Prostate gland (tissue), 2 donors: ENCODE data around the gene FARP2. TPM values are rescaled to one million over a fixed set of nuclear protein-coding genes. Genes with fewer than 3 reads are reported as not detected.
"Not testable (repeated sequence)": the region's sequence is repeated elsewhere in the genome, so short reads cannot be mapped to it uniquely, and the experiment has no call there.

Experiments
- DNase-seq: peaks from one replicate; pipeline ENCODE4 v3.0.0-alpha.2; 2019; ENCODE audit warnings: low spot score
- H3K27ac ChIP-seq, 2 donors: fragments of 200-600 bp; sonication (generic); 2 replicates each; pipeline ENCODE4 v1.5.1; 2017 to 2019
- H3K27me3 ChIP-seq: fragments of 200-600 bp; sonication (generic); replicated peaks from 2 replicates; pipeline ENCODE4 v1.5.1; 2019; ENCODE audit not compliant: insufficient read depth
- H3K36me3 ChIP-seq, 2 donors: fragments of 200-600 bp; sonication (generic); 1 replicate in 1 of 2; 2 replicates in 1 of 2; pipeline versions ENCODE4 v1.5.1 to v1.8.1; 2017 to 2019
- H3K4me1 ChIP-seq: fragments of 200-600 bp; sonication (generic); replicated peaks from 2 replicates; pipeline ENCODE4 v1.5.1; 2019
- H3K4me3 ChIP-seq, 2 donors: fragments of 200-600 bp; sonication (generic); 2 replicates each; pipeline ENCODE4 v1.5.1; 2017 to 2019
- H3K9me3 ChIP-seq: fragments of 200-600 bp; sonication (generic); 2 replicates; pipeline ENCODE4 v1.5.1; 2017
- CTCF ChIP-seq, 4 experiments: fragments of 200-600 bp in 2 of 4; fragments of 450-650 bp in 2 of 4; sonication (generic) in 2 of 4; IDR thresholded peaks; 1 replicate in 3 of 4; 2 replicates in 1 of 4; pipeline ENCODE4 v1.5.1; 2016 to 2019; ENCODE audit warnings: antibody characterized with exemption in 4 of 4, mild to moderate bottlenecking in 2 of 4, moderate library complexity in 2 of 4
- POLR2A ChIP-seq: fragments of 450-650 bp; IDR thresholded peaks from one replicate; pipeline ENCODE4 v1.6.1; 2016; ENCODE audit warnings: antibody characterized with exemption, mild to moderate bottlenecking
- POLR2AphosphoS5 ChIP-seq: sonication (generic); formaldehyde crosslinking; IDR thresholded peaks from one replicate; pipeline ENCODE4 v1.6.1; 2017; ENCODE audit warnings: antibody characterized with exemption
- WGBS: methylation state at CpG from one replicate; pipeline ENCODE4 v1.1.5; 2018; 5-methylcytosine and 5-hydroxymethylcytosine counted together
- intact Hi-C: fragments of 100-400 bp; cut with DNase I; formaldehyde crosslinking; loops from one replicate; pipeline ENCODE4 v1.14.2; 2022
- total RNA-seq, 2 donors: library from RNA; depleted of rRNA; stranded (reverse); fragments of >200 nt; gene quantifications; one replicate each; pipeline ENCODE4 v1.1.0, GENCODE V29; 2016

Gene FARP2
- total RNA-seq, 2 donors from 2014 or later, result 32.4 to 35.9 TPM

GRCh38 chr2:241399941-241400922, 44.1 kb downstream of the FARP2 start:
- intact Hi-C loops, result no loop called here
- DNase-seq, result no peak
- no peak overlapping the region for H3K4me3 ChIP-seq
- H3K4me1 ChIP-seq, result no peaks in the 10 kb centered on the region
- H3K9me3 ChIP-seq, result no peaks in the 10 kb centered on the region
- 83% methylated on average over 10 of the region's 10 CpGs for WGBS
- no peaks in the 10 kb centered on the region for H3K36me3 ChIP-seq
- TF ChIP-seq POLR2AphosphoS5 (no peak), POLR2A (no peak), CTCF (IDR thresholded peaks at IDR 0.05) (no peak)
- H3K27ac ChIP-seq, result no peak overlapping the region
- no peaks in the 10 kb centered on the region for H3K27me3 ChIP-seq

- Histone ChIP-seq H3K27ac (no peak overlapping the region), H3K4me3 (no peak overlapping the region), H3K27me3 (no peaks in the 10 kb centered on the region), H3K36me3 (no peaks in the 10 kb centered on the region), H3K9me3 (no peaks in the 10 kb centered on the region), H3K4me1 (no peaks in the 10 kb centered on the region)
- intact Hi-C loops, result no loop called here
- no peak for TF ChIP-seq POLR2A
- no peak for TF ChIP-seq CTCF (IDR thresholded peaks at IDR 0.05)
- TF ChIP-seq POLR2AphosphoS5, result no peak
- DNase-seq, result no peak
These were observed 52.8 kb downstream of the FARP2 start for GRCh38 chr2:241408849-241409248.

GRCh38 chr2:241410739-241411176, 54.7 kb downstream of the FARP2 start:
- TF ChIP-seq POLR2AphosphoS5 (no peak), POLR2A (no peak), CTCF (IDR thresholded peaks at IDR 0.05) (no peak)
- Histone ChIP-seq H3K9me3 (no peaks in the 10 kb centered on the region), H3K27me3 (no peaks in the 10 kb centered on the region), H3K27ac (no peak overlapping the region), H3K4me1 (no peaks in the 10 kb centered on the region), H3K4me3 (no peak overlapping the region), H3K36me3 (no peaks in the 10 kb centered on the region)
- 93% methylated on average over 9 of the region's 9 CpGs for WGBS
- DNase-seq, result no peak
- intact Hi-C loops, result no loop called here

GRCh38 chr2:241412144-241412543, 56.1 kb downstream of the FARP2 start:
- intact Hi-C loops, result no loop called here
- no peaks in the 10 kb centered on the region for H3K36me3 ChIP-seq
- no peaks in the 10 kb centered on the region for H3K4me1 ChIP-seq
- peak; percentile 12 for DNase-seq
- WGBS, result 47% methylated on average over 5 of the region's 5 CpGs
- TF ChIP-seq CTCF (IDR thresholded peaks at IDR 0.05) (no peak), POLR2AphosphoS5 (no peak), POLR2A (peak; percentile 46)
- no peaks in the 10 kb centered on the region for H3K9me3 ChIP-seq
- no peak overlapping the region for H3K4me3 ChIP-seq
- H3K27me3 ChIP-seq, result no peaks in the 10 kb centered on the region
- H3K27ac ChIP-seq, result no peak overlapping the region

GRCh38 chr2:241413501-241413900, 57.4 kb downstream of the FARP2 start:
- H3K4me3 ChIP-seq, H3K36me3 ChIP-seq, H3K27me3 ChIP-seq, H3K4me1 ChIP-seq, intact Hi-C loops, H3K9me3 ChIP-seq, DNase-seq, H3K27ac ChIP-seq: not testable (repeated sequence)
- 91% methylated on average over 5 of the region's 5 CpGs for WGBS
